SK-N-SH treated with all-trans-retinoic acid at 6 μM for 48 hours (cell line): ENCODE measurements around the gene NTNG1.

Source experiments
- ATAC-seq: fragments of 200-7000 bp; cut with Tn5 transposase; 3 replicates; pipeline ENCODE4 v1.9.1; 2020; ENCODE audit warnings: mild to moderate bottlenecking, moderate library complexity
- ARNTL ChIP-seq: fragments of 450-650 bp; formaldehyde crosslinking; IDR thresholded peaks from 2 replicates; pipeline ENCODE4 v1.5.0; 2020; ENCODE audit warnings: low read depth, mild to moderate bottlenecking, moderate library complexity, borderline replicate concordance
- BACH2 ChIP-seq: fragments of 250-450 bp; sonication (Bioruptor Pico); IDR thresholded peaks from 2 replicates; pipeline ENCODE4 v1.9.0; 2021; ENCODE audit warnings: mild to moderate bottlenecking, borderline replicate concordance
- CREB5 ChIP-seq: fragments of 250-450 bp; sonication (Bioruptor Pico); IDR thresholded peaks from 2 replicates; pipeline ENCODE4 v1.5.1; 2020; ENCODE audit warnings: low read depth, mild to moderate bottlenecking, moderate library complexity
- CSDC2 ChIP-seq: fragments of 250-450 bp; sonication (Bioruptor Pico); IDR thresholded peaks from 2 replicates; pipeline ENCODE4 v1.5.0; 2020; ENCODE audit warnings: mild to moderate bottlenecking, moderate library complexity
- ESRRG ChIP-seq: fragments of 250-450 bp; sonication (Bioruptor Pico); IDR thresholded peaks from 2 replicates; pipeline ENCODE4 v1.6.1; 2021; ENCODE audit warnings: mild to moderate bottlenecking
- GLIS3 ChIP-seq: fragments of 250-450 bp; sonication (Bioruptor Pico); IDR thresholded peaks from 2 replicates; pipeline ENCODE4 v1.5.0; 2020; ENCODE audit warnings: mild to moderate bottlenecking, moderate library complexity
- ISL1 ChIP-seq: fragments of 250-450 bp; sonication (Bioruptor Pico); IDR thresholded peaks from 2 replicates; pipeline ENCODE4 v2.1.2; 2022; ENCODE audit warnings: mild to moderate bottlenecking, moderate library complexity
- POU6F1 ChIP-seq: fragments of 250-450 bp; sonication (Bioruptor Pico); IDR thresholded peaks from 2 replicates; pipeline ENCODE4 v1.8.0; 2021; ENCODE audit warnings: low read depth, mild to moderate bottlenecking, moderate library complexity, borderline replicate concordance
- PPARA ChIP-seq: fragments of 250-450 bp; sonication (Bioruptor Pico); IDR thresholded peaks from 2 replicates; pipeline ENCODE4 v1.5.0; 2020; ENCODE audit warnings: mild to moderate bottlenecking, borderline replicate concordance
- RARB ChIP-seq: fragments of 250-450 bp; sonication (Bioruptor Pico); IDR thresholded peaks from 2 replicates; pipeline ENCODE4 v1.8.0; 2021; ENCODE audit warnings: mild to moderate bottlenecking, moderate library complexity
- SNAI2 ChIP-seq: fragments of 250-450 bp; sonication (Bioruptor Pico); IDR thresholded peaks from 2 replicates; pipeline ENCODE4 v1.5.0; 2020; ENCODE audit warnings: mild to moderate bottlenecking, moderate library complexity
- TCF4 ChIP-seq: fragments of 250-450 bp; sonication (Bioruptor Pico); IDR thresholded peaks from 2 replicates; pipeline ENCODE4 v1.8.0; 2021; ENCODE audit warnings: mild to moderate bottlenecking, moderate library complexity, borderline replicate concordance
- TOX ChIP-seq: fragments of 250-450 bp; sonication (Bioruptor Pico); IDR thresholded peaks from 2 replicates; pipeline ENCODE4 v1.8.0; 2021; ENCODE audit warnings: mild to moderate bottlenecking, moderate library complexity, borderline replicate concordance
- TSHZ2 ChIP-seq: fragments of 250-450 bp; sonication (Bioruptor Pico); IDR thresholded peaks from 2 replicates; pipeline ENCODE4 v1.5.0; 2020; ENCODE audit warnings: mild to moderate bottlenecking, moderate library complexity
- ZC3H10 ChIP-seq: fragments of 250-450 bp; sonication (Bioruptor Pico); IDR thresholded peaks from 2 replicates; pipeline ENCODE4 v1.5.1; 2021; ENCODE audit warnings: mild to moderate bottlenecking, moderate library complexity
- ZNF565 ChIP-seq: fragments of 450-650 bp; formaldehyde crosslinking; conservative IDR thresholded peaks from 2 replicates; pipeline ENCODE4 v1.5.0; 2020; ENCODE audit warnings: low read depth, mild to moderate bottlenecking, moderate library complexity
- ZNF70 ChIP-seq: fragments of 450-650 bp; formaldehyde crosslinking; IDR thresholded peaks from 2 replicates; pipeline ENCODE4 v1.5.0; 2020; ENCODE audit warnings: mild to moderate bottlenecking, moderate library complexity
- ZNF8 ChIP-seq: fragments of 450-650 bp; formaldehyde crosslinking; IDR thresholded peaks from 2 replicates; pipeline ENCODE4 v1.5.0; 2020; ENCODE audit warnings: mild to moderate bottlenecking, moderate library complexity
- TF ChIP-seq, protein P1 (sequence below): fragments of 250-450 bp; sonication (Bioruptor Pico); IDR thresholded peaks from 2 replicates; pipeline ENCODE4 v1.8.0; 2020; ENCODE audit warnings: mild to moderate bottlenecking, moderate library complexity, borderline replicate concordance

The NTNG1 gene

DNA sequence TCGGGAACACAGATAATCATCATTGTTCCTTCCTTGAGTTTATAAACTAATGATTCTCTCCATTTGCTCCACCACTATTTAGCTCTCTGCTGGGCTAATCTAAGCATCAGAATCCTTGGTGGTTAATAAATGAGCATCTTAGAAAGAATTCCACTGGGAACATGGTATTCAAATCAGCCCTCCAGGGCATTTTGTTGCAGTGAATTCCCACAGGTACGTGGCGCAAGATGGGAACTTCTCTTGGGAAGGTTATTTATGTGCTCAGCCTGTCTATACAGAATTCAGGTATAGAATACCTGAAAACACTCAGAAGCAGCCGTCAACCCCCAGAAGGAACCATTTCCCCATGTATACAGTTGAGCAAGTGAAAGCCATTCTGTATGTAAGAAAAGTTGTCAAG lies 131.5 kb downstream of the NTNG1 start:
- no peak for ATAC-seq
- TF ChIP-seq ZC3H10 = no peak
- no peak for TF ChIP-seq RARB (CRISPR knock-in tag)
- TF ChIP-seq PPARA (CRISPR knock-in tag) = no peak
- TF ChIP-seq CREB5 (CRISPR knock-in tag) = no peak

- TF ChIP-seq ARNTL (CRISPR knock-in tag) (no peak), PPARA (CRISPR knock-in tag) (no peak), BACH2 (CRISPR knock-in tag) (no peak), TCF4 (CRISPR knock-in tag) (no peak), TOX (no peak), ZNF70 (CRISPR knock-in tag) (no peak)
- TF ChIP-seq, protein P1, sequence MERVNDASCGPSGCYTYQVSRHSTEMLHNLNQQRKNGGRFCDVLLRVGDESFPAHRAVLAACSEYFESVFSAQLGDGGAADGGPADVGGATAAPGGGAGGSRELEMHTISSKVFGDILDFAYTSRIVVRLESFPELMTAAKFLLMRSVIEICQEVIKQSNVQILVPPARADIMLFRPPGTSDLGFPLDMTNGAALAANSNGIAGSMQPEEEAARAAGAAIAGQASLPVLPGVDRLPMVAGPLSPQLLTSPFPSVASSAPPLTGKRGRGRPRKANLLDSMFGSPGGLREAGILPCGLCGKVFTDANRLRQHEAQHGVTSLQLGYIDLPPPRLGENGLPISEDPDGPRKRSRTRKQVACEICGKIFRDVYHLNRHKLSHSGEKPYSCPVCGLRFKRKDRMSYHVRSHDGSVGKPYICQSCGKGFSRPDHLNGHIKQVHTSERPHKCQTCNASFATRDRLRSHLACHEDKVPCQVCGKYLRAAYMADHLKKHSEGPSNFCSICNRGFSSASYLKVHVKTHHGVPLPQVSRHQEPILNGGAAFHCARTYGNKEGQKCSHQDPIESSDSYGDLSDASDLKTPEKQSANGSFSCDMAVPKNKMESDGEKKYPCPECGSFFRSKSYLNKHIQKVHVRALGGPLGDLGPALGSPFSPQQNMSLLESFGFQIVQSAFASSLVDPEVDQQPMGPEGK (CRISPR knock-in tag) = no peak
- ATAC-seq = no peak
These were observed 132.7 kb downstream of the NTNG1 start for GRCh38 chr1:107273515-107273914.

DNA sequence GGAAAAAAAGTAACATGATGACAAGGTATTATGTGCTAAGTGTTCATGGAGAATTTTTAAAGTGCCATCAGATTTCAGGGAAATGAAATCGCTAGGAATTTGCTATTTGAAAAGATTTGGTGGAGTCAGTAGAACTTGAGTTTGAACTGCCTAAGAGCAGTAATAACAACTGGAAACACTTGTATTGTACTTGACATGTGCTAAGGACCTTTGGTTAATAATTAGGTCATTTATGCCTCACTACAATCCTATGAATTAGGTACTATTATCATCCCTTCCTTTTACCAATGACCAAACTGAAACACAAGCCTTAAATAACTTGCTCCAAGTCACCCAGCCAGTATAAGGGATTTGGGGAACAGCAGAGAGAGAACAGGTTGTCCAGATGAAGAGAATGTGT lies 133.4 kb downstream of the NTNG1 start:
- no peak for ATAC-seq
- TF ChIP-seq SNAI2 (CRISPR knock-in tag) = no peak
- no peak for TF ChIP-seq TSHZ2
- TF ChIP-seq ZNF565 (CRISPR knock-in tag) = no peak
- no peak for TF ChIP-seq BACH2 (CRISPR knock-in tag)
- no peak for TF ChIP-seq ZC3H10
- no peak for TF ChIP-seq CREB5 (CRISPR knock-in tag)
- no peak for TF ChIP-seq ZNF8 (CRISPR knock-in tag)
- no peak for TF ChIP-seq TCF4 (CRISPR knock-in tag)
- TF ChIP-seq TOX = no peak
- no peak for TF ChIP-seq RARB (CRISPR knock-in tag)
- no peak for TF ChIP-seq ARNTL (CRISPR knock-in tag)
- TF ChIP-seq, protein P1 (CRISPR knock-in tag) = no peak
- TF ChIP-seq POU6F1 = no peak
- TF ChIP-seq ISL1 = no peak
- no peak for TF ChIP-seq ESRRG (CRISPR knock-in tag)
- no peak for TF ChIP-seq CSDC2 (CRISPR knock-in tag)
- no peak for TF ChIP-seq ZNF70 (CRISPR knock-in tag)
- TF ChIP-seq GLIS3 = no peak
